GM20000 (cell line): ENCODE data around the gene TNS3.

Source experiments
- DNase-seq: peaks from one replicate; pipeline ENCODE4 v3.0.0; 2012; ENCODE audit warnings: low spot score
- CTCF ChIP-seq: IDR thresholded peaks from 2 replicates; pipeline ENCODE4 v1.5.1; 2012; ENCODE audit warnings: mild to moderate bottlenecking, control low read depth; ENCODE audit errors: extremely low read depth, missing control alignments

The TNS3 gene

GRCh38 chr7:47283497-47284131 lies 298.3 kb downstream of the TNS3 start:
- no peak for TF ChIP-seq CTCF
- DNase-seq: no peak

- no peak for DNase-seq
- no peak for TF ChIP-seq CTCF
Measured at GRCh38 chr7:47282790-47283496, 299.0 kb downstream of the TNS3 start.

- TF ChIP-seq CTCF: no peak
- no peak for DNase-seq
Measured at GRCh38 chr7:47281966-47282643, 299.8 kb downstream of the TNS3 start.

GRCh38 chr7:47281161-47281560 lies 300.8 kb downstream of the TNS3 start:
- no peak for DNase-seq
- no peak for TF ChIP-seq CTCF

GRCh38 chr7:47280114-47280513 lies 301.8 kb downstream of the TNS3 start:
- DNase-seq: no peak
- TF ChIP-seq CTCF: no peak

- no peak for DNase-seq
- no peak for TF ChIP-seq CTCF
Measured at GRCh38 chr7:47278043-47278442, 303.9 kb downstream of the TNS3 start.

GRCh38 chr7:47277321-47277781 lies 304.6 kb downstream of the TNS3 start:
- DNase-seq: no peak
- TF ChIP-seq CTCF: no peak
